AG08395 (cell line): ENCODE results near the gene ARHGAP31.
"Not testable (repeated sequence)": the region's sequence is repeated elsewhere in the genome, so short reads cannot be mapped to it uniquely, and the experiment has no call there.

Source experiments
- DNase-seq: peaks from one replicate; pipeline ENCODE4 v3.0.0; 2012; ENCODE audit warnings: mixed read lengths, low spot score

ARHGAP31 gene

GRCh38 chr3:119293871-119294695 is at the start of gene ARHGAP31:
Gene ARHGAP31 (plus strand): TSS chr3:119294383. CDS start chr3:119294905, 522 bp downstream.
- DNase-seq: peak; percentile 58

GRCh38 chr3:119245778-119246177 is 48.4 kb upstream of the ARHGAP31 start:
- DNase-seq: no peak

- DNase-seq: no peak
These were observed 39.0 kb upstream of the ARHGAP31 start for GRCh38 chr3:119255214-119255613.

GRCh38 chr3:119257111-119257510 is 37.1 kb upstream of the ARHGAP31 start:
- DNase-seq: no peak

- no peak for DNase-seq
These were observed 36.4 kb upstream of the ARHGAP31 start for GRCh38 chr3:119257654-119258410.

- no peak for DNase-seq
These were observed 35.3 kb upstream of the ARHGAP31 start for GRCh38 chr3:119258915-119259314.

- no peak for DNase-seq
These were observed 34.4 kb upstream of the ARHGAP31 start for GRCh38 chr3:119259821-119260220.

- no peak for DNase-seq
These were observed 33.1 kb upstream of the ARHGAP31 start for GRCh38 chr3:119261055-119261454.

GRCh38 chr3:119270212-119270611 is 24.0 kb upstream of the ARHGAP31 start:
- DNase-seq: not testable (repeated sequence)

GRCh38 chr3:119276680-119277079 is 17.5 kb upstream of the ARHGAP31 start:
- no peak for DNase-seq

GRCh38 chr3:119279101-119279554 is 15.1 kb upstream of the ARHGAP31 start:
- no peak for DNase-seq

GRCh38 chr3:119279584-119280243 is 14.5 kb upstream of the ARHGAP31 start:
- DNase-seq: no peak

- no peak for DNase-seq
These were observed 5.3 kb upstream of the ARHGAP31 start for GRCh38 chr3:119288669-119289403.

GRCh38 chr3:119289404-119289770 is 4.8 kb upstream of the ARHGAP31 start:
- DNase-seq: no peak

GRCh38 chr3:119290613-119291012 is 3.6 kb upstream of the ARHGAP31 start:
- no peak for DNase-seq

GRCh38 chr3:119291062-119291700 is 3.0 kb upstream of the ARHGAP31 start:
- no peak for DNase-seq

- DNase-seq: no peak
These were observed 1.5 kb upstream of the ARHGAP31 start for GRCh38 chr3:119292666-119293065.

GRCh38 chr3:119293105-119293870 is 895 bp upstream of the ARHGAP31 start:
- no peak for DNase-seq

GRCh38 chr3:119294696-119295671 is 801 bp downstream of the ARHGAP31 start:
- peak; percentile 24 for DNase-seq
